Brain pericyte (primary cell): ENCODE results near the gene SOCS3.

ENCODE experiments used
- DNase-seq: peaks from one replicate; pipeline ENCODE4 v3.0.0-alpha.2; 2012; ENCODE audit warnings: low read depth, low spot score

Gene SOCS3

GRCh38 chr17:78390241-78391050 is 30.6 kb upstream of the SOCS3 start:
- no peak for DNase-seq

GRCh38 chr17:78387977-78388941 is 28.4 kb upstream of the SOCS3 start:
- DNase-seq, result no peak

- no peak for DNase-seq
These were observed 24.8 kb upstream of the SOCS3 start for GRCh38 chr17:78384479-78385175.

- DNase-seq, result peak; percentile 92
These were observed 24.0 kb upstream of the SOCS3 start for GRCh38 chr17:78383725-78384471.

GRCh38 chr17:78381601-78382232 is 21.8 kb upstream of the SOCS3 start:
- no peak for DNase-seq

DNA sequence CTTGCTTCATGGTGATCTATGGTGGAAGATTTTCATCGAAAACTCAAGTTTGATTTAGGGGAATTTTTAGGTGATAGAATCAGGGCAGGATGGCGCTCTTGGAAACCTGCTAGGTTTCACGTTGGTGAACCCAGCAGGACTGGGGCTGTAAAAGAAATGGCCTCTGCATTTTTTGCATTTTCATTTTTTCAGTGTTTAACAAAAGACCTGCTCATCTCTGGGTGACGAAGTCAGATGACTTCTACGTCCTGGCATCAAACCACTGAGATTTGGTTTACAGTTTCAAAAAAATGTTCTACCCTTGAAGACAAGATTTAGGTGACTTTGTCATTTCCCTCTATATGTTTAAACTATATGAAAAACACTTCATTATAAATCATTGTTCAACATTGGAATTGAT is 20.5 kb upstream of the SOCS3 start:
- DNase-seq, result no peak

DNA sequence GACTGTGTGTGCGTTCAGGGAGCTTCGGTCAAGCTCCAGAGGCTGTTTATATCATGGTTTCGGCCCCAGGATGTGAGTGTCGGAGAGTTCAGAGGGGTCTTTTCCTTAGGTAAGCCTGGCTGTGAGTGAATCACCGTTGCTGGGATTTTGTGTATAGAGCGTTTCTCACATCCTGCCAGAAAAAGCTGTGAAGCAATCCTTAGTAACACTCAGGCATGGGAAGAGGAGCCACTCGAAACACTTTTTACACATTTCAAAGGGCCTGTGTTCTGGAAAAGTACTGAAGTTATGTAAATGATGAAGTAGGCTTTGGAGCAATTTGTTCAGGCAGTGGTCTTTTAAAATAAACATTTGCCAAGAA is 19.2 kb upstream of the SOCS3 start:
- no peak for DNase-seq

GRCh38 chr17:78378225-78379130 is 18.6 kb upstream of the SOCS3 start, which contains the start of gene PGS1:
Gene PGS1 (plus strand): TSS chr17:78378649. CDS start chr17:78378666, 17 bp downstream.
- DNase-seq, result no peak

DNA sequence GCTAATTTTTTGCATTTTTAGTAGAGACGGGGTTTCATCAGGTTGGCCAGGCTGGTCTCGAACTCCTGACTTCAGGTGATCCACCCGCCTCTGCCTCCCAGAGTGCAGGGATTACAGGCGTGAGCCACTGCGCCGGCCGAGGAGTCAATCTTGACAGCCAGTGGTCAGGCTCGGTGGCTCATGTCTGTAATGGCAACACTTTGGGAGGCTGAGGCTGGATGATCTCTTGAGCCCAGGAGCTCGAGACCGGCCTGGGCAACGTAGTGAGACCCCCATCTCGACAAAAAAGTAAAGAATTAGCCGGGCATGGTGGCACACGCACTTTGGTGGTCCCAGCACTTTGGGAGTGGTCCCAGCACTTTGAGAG is 18.0 kb upstream of the SOCS3 start:
- DNase-seq, result no peak

DNA sequence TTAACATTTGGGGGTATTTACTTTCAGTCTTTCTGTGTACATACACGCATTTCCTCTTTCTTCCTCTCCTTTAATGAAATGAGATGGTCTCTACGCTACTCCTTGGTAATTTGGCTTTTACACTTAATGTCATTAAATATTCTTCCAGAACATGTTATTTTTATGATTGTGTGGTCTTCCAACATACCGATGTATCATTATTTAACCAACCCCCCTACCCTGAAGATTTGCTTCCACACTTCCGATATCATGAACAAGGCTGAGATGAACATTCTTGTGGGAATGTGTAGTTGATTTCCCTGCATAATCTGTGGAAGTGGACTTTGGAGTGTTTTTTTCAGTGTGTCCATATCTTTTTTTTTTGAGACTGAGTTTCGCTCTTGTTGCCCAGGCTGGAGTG is 16.3 kb upstream of the SOCS3 start:
- DNase-seq, result no peak

- peak; percentile 61 for DNase-seq
These were observed 15.7 kb upstream of the SOCS3 start for GRCh38 chr17:78375401-78376151.

DNA sequence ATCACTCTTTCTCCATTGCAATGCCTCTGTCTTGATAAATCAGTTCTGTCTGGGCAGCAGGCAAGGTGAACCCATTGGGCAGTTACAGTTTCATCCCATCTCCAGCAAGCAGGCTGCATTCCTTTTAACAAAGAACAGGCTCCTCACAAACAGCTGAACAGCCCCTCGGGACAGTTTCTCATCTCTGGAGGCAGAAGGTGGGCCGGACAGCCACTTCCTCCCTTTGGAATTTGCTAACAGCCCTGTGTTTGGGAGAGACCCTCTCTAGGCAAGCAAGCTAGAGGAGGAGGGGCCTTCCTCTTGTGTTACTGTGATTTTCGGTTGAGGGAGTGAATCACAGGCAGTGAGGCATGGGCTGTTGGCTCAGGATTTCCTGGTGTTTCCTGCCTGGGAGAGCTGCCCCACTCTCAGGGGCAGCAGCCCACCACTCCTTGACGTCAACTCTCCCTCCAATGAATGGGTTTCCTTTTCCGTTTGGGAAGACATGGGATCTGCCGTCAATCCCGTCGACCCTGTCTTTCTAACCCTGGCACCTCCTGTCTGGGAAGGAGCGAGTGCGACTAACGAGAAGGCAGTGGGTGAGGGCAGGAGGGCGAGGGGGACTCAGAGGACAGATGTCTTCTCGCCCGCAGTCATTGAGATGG is 14.9 kb upstream of the SOCS3 start:
- no peak for DNase-seq

- no peak for DNase-seq
These were observed 14.3 kb upstream of the SOCS3 start for GRCh38 chr17:78374189-78374588.

GRCh38 chr17:78372841-78373240 is 13.0 kb upstream of the SOCS3 start:
- DNase-seq, result no peak

DNA sequence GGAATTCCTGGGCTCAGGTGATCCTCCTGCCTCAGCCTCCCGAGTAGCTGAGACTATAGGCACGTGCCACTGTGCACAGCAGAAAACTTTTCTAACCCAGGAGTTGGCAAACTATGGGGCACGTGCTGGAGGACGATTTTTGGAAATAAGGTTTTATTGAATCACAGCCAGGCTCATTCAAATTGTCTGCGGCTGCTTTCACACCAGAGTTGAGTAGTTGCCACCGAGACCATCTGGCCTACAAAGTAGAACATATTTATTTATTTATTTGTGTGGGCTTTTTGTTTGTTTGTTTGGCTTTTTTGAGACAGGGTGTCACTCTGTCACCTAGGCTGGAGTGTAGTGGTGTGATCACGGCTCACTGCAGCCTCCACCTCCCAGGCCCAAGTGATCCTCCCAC is 11.2 kb upstream of the SOCS3 start:
- no peak for DNase-seq

DNA sequence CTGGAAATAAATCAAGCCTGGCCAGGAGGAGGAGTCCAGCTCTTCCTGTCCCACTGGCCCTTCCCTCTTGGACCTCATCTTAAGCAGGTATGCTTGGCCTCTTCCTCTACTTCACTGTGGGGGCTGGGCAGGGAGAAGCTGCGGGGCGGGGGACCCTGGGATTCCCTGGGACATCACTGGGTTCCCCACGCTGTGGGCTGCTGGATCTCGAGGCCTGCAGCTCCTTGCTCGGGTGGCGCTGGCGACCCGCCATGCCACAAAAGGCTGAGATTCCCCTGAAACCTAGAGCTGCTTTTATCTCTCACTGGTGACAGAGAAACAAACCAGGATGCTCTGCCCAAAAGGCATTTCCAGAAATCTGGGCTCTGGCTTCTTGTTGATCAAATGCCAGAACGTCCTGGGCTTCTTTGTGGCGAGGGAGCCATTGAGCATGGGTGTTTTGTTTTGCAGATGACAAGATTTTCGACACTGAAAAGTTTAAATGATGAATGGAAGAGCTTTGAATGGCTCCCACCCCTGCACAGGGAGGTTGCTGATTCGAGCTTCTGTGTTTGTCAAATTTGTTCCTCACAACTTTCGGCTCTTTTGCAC is 10.0 kb upstream of the SOCS3 start:
- DNase-seq, result no peak

GRCh38 chr17:78368854-78369495 is 9.1 kb upstream of the SOCS3 start:
- no peak for DNase-seq

GRCh38 chr17:78368348-78368747 is 8.5 kb upstream of the SOCS3 start:
- DNase-seq, result no peak
